Uterus (tissue), 2 donors: Measurements from ENCODE around the gene TAS1R3.
A peak's percentile ranks its signal among the peaks of the same experiment; 100 is the strongest.

Experiments
- POLR2A ChIP-seq, 2 donors: fragments of 450-650 bp; IDR thresholded peaks; one replicate each; pipeline ENCODE4 v1.6.1; 2016; ENCODE audit warnings: antibody characterized with exemption in 2 of 2, mild to moderate bottlenecking in 1 of 2, moderate library complexity in 1 of 2
- TF ChIP-seq, protein P1 (sequence below), 4 experiments: fragments of 200-600 bp in 2 of 4; fragments of 450-650 bp in 2 of 4; sonication (generic) in 2 of 4; IDR thresholded peaks; one replicate each; pipeline ENCODE4 v1.5.1; 2016 to 2019; ENCODE audit warnings: antibody characterized with exemption in 4 of 4, mild to moderate bottlenecking in 2 of 4, moderate library complexity in 1 of 4

DNA sequence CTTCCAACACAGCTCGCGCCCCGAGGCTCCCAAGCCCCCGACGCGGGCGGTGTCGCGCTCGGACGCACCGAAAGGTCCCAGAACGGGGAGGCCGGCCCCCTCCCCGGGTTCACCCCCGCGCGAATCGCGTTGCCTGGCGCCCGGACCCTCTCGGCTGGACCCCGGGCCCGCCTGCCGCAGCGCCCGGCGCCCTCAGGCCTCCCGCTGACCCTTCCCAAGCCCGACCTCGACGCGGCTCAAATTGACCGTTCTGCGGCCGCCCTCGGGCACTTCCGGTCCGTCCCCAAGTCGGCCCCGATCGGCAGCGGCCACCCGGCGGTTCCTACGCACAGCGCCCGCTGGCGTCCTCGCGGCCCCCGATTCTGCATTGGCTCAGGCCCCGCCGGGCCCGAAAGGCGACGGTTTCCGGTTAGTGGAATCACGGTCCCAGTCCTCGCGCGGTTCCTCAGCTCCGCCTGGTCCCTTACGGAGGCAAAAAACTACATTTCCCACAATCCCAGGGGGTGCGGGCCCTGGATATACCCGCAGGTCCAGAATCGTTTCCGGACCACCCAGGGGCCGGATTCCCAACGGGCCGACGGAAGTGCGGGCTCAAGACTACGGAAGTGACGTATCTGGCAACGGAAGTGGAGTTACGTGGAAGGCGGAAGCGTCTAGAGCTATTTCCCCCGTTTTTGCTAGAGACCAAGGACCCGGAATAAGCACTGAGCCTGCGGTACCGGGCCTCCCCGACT is 44.0 kb downstream of the TAS1R3 start, which contains the start of gene AURKAIP1:
- TF ChIP-seq, protein P1, sequence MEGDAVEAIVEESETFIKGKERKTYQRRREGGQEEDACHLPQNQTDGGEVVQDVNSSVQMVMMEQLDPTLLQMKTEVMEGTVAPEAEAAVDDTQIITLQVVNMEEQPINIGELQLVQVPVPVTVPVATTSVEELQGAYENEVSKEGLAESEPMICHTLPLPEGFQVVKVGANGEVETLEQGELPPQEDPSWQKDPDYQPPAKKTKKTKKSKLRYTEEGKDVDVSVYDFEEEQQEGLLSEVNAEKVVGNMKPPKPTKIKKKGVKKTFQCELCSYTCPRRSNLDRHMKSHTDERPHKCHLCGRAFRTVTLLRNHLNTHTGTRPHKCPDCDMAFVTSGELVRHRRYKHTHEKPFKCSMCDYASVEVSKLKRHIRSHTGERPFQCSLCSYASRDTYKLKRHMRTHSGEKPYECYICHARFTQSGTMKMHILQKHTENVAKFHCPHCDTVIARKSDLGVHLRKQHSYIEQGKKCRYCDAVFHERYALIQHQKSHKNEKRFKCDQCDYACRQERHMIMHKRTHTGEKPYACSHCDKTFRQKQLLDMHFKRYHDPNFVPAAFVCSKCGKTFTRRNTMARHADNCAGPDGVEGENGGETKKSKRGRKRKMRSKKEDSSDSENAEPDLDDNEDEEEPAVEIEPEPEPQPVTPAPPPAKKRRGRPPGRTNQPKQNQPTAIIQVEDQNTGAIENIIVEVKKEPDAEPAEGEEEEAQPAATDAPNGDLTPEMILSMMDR (IDR thresholded peaks at IDR 0.05), result peak; percentile 16 to 65 (median 40)
- peak; percentile 47 to 63 for TF ChIP-seq POLR2A (IDR thresholded peaks at IDR 0.05)
